ENCODE data around the gene BAIAP2L1. TPM values are rescaled to one million over a fixed set of nuclear protein-coding genes. Genes with fewer than 3 reads are reported as not detected.

Gene BAIAP2L1
- total and polyA plus RNA-seq, 9 of the 15 experiments (the other 6 are each of a cell fraction or from before 2014, with no cell fraction given) = 4.2 to 29.8 (median 15.5) TPM

DNA sequence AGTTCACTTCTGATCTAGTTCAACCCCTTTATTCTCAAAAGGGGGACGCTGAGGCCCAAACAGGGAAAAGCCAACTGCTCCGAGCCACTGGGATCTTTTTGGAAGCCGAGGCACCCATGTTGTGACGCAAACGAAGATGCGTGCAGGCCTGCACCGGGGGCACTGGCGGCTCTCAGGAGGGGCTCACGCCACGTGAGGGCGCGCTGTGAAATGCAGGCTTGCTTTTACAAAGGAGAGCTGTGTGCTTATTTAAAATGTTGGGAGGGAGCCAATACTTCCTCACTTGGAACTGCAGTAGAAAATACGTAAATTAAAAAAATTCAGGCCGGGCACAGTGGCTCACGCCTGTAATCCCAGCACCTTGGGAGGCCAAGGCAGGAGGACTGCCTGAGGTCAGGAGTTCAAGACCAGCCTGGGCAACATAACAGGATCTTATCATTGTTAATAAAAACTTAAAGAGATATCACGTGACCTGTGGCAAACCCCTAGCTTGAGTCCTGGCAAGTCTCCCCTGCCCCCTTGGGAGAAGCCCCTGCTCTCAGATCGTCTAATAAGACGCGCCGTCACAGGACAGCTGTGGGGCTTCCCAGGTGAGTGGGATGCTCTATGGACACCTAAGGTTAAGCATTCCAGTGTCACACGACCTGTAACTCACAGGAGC lies 103.1 kb downstream of the BAIAP2L1 start:
- FAIRE-seq (no peak), DNase-seq (ENCODE audit: extremely low read depth in 1 of 4, low spot score in 3 of 4) (peak in 1 of 4 experiments; percentile 7), ATAC-seq (no peak)
- Histone ChIP-seq H3K9ac (ENCODE audit: insufficient read depth in 1 of 2, low read depth in 2 of 2, low read length in 2 of 2) (no peak overlapping the region), H3K27me3 (ENCODE audit: control insufficient read depth in 2 of 2, insufficient read depth in 2 of 2, low read length in 2 of 2) (peaks cover 3 to 49% of the 10 kb centered on the region in 2 experiments; a peak in 3 of 5 replicates), H3K27ac (ENCODE audit: extremely low read depth, low read depth, low read length) (no peak overlapping the region), H3K9me1 (ENCODE audit: control insufficient read depth, insufficient read depth, low read length) (no peaks in the 10 kb centered on the region), H3K4me1 (replicated peaks in 1 of 2; ENCODE audit: control insufficient read depth in 2 of 2, insufficient read depth in 2 of 2, low read length in 2 of 2) (peaks cover 0 to 26% of the 10 kb centered on the region in 2 experiments; a peak in 3 of 5 replicates), H3K36me3 (ENCODE audit: control insufficient read depth, insufficient read depth, low read length) (peaks cover 30% of the 10 kb centered on the region; the same call in 2 of the 3 replicates), H3K4me2 (ENCODE audit: insufficient read depth, low read length) (no peak overlapping the region), H3K79me2 (ENCODE audit: control insufficient read depth, insufficient read depth, low read length) (no peaks in the 10 kb centered on the region), H3K9me3 (replicated peaks; ENCODE audit: control insufficient read depth, insufficient read depth, low read depth, low read length) (no peaks in the 10 kb centered on the region), H2AFZ (ENCODE audit: low read depth, low read length) (no peak overlapping the region), H3K4me3 (no peak overlapping the region), H4K20me1 (replicated peaks; ENCODE audit: control insufficient read depth, insufficient read depth, low read length) (peaks cover 21% of the 10 kb centered on the region)
- WGBS (ENCODE audit: insufficient coverage, low coverage, missing lambda C conversion rate) = 64% methylated on average over 21 of the region's 21 CpGs
- POLR2A ChIA-PET = no interaction called here
- TF ChIP-seq RAD51 (IDR thresholded peaks at IDR 0.05; ENCODE audit: borderline replicate concordance, low read depth) (peak; percentile 54; the same call in 1 of the 2 replicates), TOE1 (IDR thresholded peaks at IDR 0.05; ENCODE audit: borderline replicate concordance) (0 out of 2 replicates have a peak, but pooled peaks have one; percentile 18), TOE1 (CRISPR knock-in tag; IDR thresholded peaks at IDR 0.05; ENCODE audit: borderline replicate concordance, low read depth) (no peak), ZNF121 (CRISPR knock-in tag; conservative IDR thresholded peaks at IDR 0.05) (no peak), NFIC (IDR thresholded peaks at IDR 0.05) (peak; percentile 28; the same call in 1 of the 2 replicates)
- TF ChIP-seq, protein P1, sequence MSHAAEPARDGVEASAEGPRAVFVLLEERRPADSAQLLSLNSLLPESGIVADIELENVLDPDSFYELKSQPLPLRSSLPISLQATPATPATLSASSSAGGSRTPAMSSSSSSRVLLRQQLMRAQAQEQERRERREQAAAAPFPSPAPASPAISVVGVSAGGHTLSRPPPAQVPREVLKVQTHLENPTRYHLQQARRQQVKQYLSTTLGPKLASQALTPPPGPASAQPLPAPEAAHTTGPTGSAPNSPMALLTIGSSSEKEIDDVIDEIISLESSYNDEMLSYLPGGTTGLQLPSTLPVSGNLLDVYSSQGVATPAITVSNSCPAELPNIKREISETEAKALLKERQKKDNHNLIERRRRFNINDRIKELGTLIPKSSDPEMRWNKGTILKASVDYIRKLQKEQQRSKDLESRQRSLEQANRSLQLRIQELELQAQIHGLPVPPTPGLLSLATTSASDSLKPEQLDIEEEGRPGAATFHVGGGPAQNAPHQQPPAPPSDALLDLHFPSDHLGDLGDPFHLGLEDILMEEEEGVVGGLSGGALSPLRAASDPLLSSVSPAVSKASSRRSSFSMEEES (CRISPR knock-in tag; IDR thresholded peaks at IDR 0.05) = peak; percentile 69
- in situ Hi-C loops (cut with MboI) (loop anchor here (5.0 to 10.0 kb wide), 2 partner anchors 447 to 545 kb away; no protein-coding TSS in a partner anchor), intact Hi-C loops (cut with micrococcal nuclease) (loop anchor here (5.0 kb wide), 1 partner anchor 540 kb away; no protein-coding TSS in a partner anchor)
- BruUV-seq (replicated peaks) = no TSS peak
- CTCF ChIA-PET (ENCODE audit: low intra/inter-chr PET ratio) = no interaction called here
